ENCODE measurements around the gene PILRB.
"Not testable (repeated sequence)": the region's sequence is repeated elsewhere in the genome, so short reads cannot be mapped to it uniquely, and the experiment has no call there.

The PILRB gene

GRCh38 chr7:100378114-100378755 lies 20.3 kb downstream of the PILRB start:
- DNase-seq, result no peak

- no peak for DNase-seq
Measured at GRCh38 chr7:100380196-100380595, 22.3 kb downstream of the PILRB start.

- not testable (repeated sequence) for DNase-seq
Measured at GRCh38 chr7:100381531-100382233, 23.8 kb downstream of the PILRB start.

GRCh38 chr7:100382234-100382853 lies 24.4 kb downstream of the PILRB start:
- peak in 1 of 2 donors; percentile 21 for DNase-seq

GRCh38 chr7:100384628-100385294 lies 26.8 kb downstream of the PILRB start:
- no peak for DNase-seq

- no peak for DNase-seq
Measured at GRCh38 chr7:100386940-100387339, 29.0 kb downstream of the PILRB start.

- DNase-seq, result no peak
Measured at GRCh38 chr7:100387695-100388094, 29.8 kb downstream of the PILRB start.

- no peak for DNase-seq
Measured at GRCh38 chr7:100389437-100390088, 31.6 kb downstream of the PILRB start.

- no peak for DNase-seq
Measured at GRCh38 chr7:100390286-100391009, 32.5 kb downstream of the PILRB start.

- no peak for DNase-seq
Measured at GRCh38 chr7:100393233-100393905, 35.5 kb downstream of the PILRB start.

GRCh38 chr7:100394077-100394476 lies 36.2 kb downstream of the PILRB start:
- no peak for DNase-seq

GRCh38 chr7:100396421-100396982 lies 38.6 kb downstream of the PILRB start:
- DNase-seq, result peak; percentile 55 to 72

GRCh38 chr7:100397315-100398081 lies 39.6 kb downstream of the PILRB start:
- DNase-seq, result no peak

GRCh38 chr7:100398239-100398638 lies 40.3 kb downstream of the PILRB start:
- no peak for DNase-seq

GRCh38 chr7:100400041-100400440 lies 42.1 kb downstream of the PILRB start:
- DNase-seq, result no peak

- DNase-seq, result peak in 1 of 2 donors; percentile 8
Measured at GRCh38 chr7:100400656-100401055, 42.7 kb downstream of the PILRB start.

- no peak for DNase-seq
Measured at GRCh38 chr7:100401811-100402210, 43.9 kb downstream of the PILRB start.

GRCh38 chr7:100402241-100402640 lies 44.3 kb downstream of the PILRB start:
- no peak for DNase-seq

GRCh38 chr7:100406767-100407166 lies 48.9 kb downstream of the PILRB start:
- no peak for DNase-seq
